Muscle layer of duodenum (tissue), 2 donors: Measurements from ENCODE around the gene RAB40B.

Experiments
- H3K27ac ChIP-seq: one replicate; pipeline ENCODE4 v1.7.0; 2013; ENCODE audit warnings: mild to moderate bottlenecking, low read length
- H3K27me3 ChIP-seq: one replicate; pipeline ENCODE4 v1.7.0; 2013; ENCODE audit warnings: low read depth, mild to moderate bottlenecking, control low read depth, low read length
- H3K36me3 ChIP-seq, 2 donors: one replicate each; pipeline ENCODE4 v1.7.0; 2013; ENCODE audit warnings: low read length in 2 of 2, control low read depth in 1 of 2, mild to moderate bottlenecking in 1 of 2; ENCODE audit not compliant: insufficient read depth in 2 of 2, control insufficient read depth in 1 of 2
- H3K4me1 ChIP-seq, 2 donors: one replicate each; pipeline ENCODE4 v1.7.0; 2013; ENCODE audit warnings: low read length in 2 of 2, mild to moderate bottlenecking in 2 of 2, control low read depth in 1 of 2, moderate library complexity in 1 of 2; ENCODE audit not compliant: insufficient read depth in 2 of 2, control insufficient read depth in 1 of 2
- H3K4me3 ChIP-seq, 2 donors: one replicate each; pipeline ENCODE4 v1.7.0; 2013; ENCODE audit warnings: low read length in 2 of 2, low read depth in 1 of 2, mild to moderate bottlenecking in 1 of 2
- H3K9me3 ChIP-seq, 2 donors: one replicate each; pipeline ENCODE4 v1.7.0; 2013; ENCODE audit warnings: low read length in 2 of 2, control low read depth in 1 of 2, mild to moderate bottlenecking in 1 of 2; ENCODE audit not compliant: control insufficient read depth in 1 of 2
- donor health status: healthy.

RAB40B gene

GRCh38 chr17:82640036-82640435, 58.5 kb downstream of the RAB40B start:
- Histone ChIP-seq H3K9me3 (no peaks in the 10 kb centered on the region), H3K4me1 (no peaks in the 10 kb centered on the region), H3K27ac (no peak overlapping the region), H3K27me3 (no peaks in the 10 kb centered on the region), H3K4me3 (no peak overlapping the region), H3K36me3 (peaks cover 20 to 42% of the 10 kb centered on the region in 2 donors)

GRCh38 chr17:82639628-82640027, 58.9 kb downstream of the RAB40B start:
- H3K9me3 ChIP-seq: no peaks in the 10 kb centered on the region
- no peaks in the 10 kb centered on the region for H3K4me1 ChIP-seq
- H3K27ac ChIP-seq: no peak overlapping the region
- H3K36me3 ChIP-seq: peaks cover 20 to 42% of the 10 kb centered on the region in 2 donors
- H3K27me3 ChIP-seq: no peaks in the 10 kb centered on the region
- H3K4me3 ChIP-seq: no peak overlapping the region

GRCh38 chr17:82638183-82638773, 60.2 kb downstream of the RAB40B start:
- Histone ChIP-seq H3K27ac (no peak overlapping the region), H3K4me3 (no peak overlapping the region), H3K9me3 (no peaks in the 10 kb centered on the region), H3K36me3 (peaks cover 22 to 35% of the 10 kb centered on the region in 2 donors), H3K4me1 (no peaks in the 10 kb centered on the region), H3K27me3 (no peaks in the 10 kb centered on the region)

- Histone ChIP-seq H3K9me3 (no peaks in the 10 kb centered on the region), H3K27ac (peak overlapping the region; percentile 75), H3K27me3 (no peaks in the 10 kb centered on the region), H3K4me1 (no peaks in the 10 kb centered on the region), H3K4me3 (no peak overlapping the region), H3K36me3 (peaks cover 9 to 22% of the 10 kb centered on the region in 2 donors)
Measured at GRCh38 chr17:82636626-82637598, 61.6 kb downstream of the RAB40B start.

- no peaks in the 10 kb centered on the region for H3K27me3 ChIP-seq
- no peak overlapping the region for H3K4me3 ChIP-seq
- peaks cover 14 to 17% of the 10 kb centered on the region in 2 donors for H3K36me3 ChIP-seq
- H3K9me3 ChIP-seq: no peaks in the 10 kb centered on the region
- H3K27ac ChIP-seq: no peak overlapping the region
- no peaks in the 10 kb centered on the region for H3K4me1 ChIP-seq
Measured at GRCh38 chr17:82633343-82633742, 65.2 kb downstream of the RAB40B start.

- no peaks in the 10 kb centered on the region for H3K4me1 ChIP-seq
- no peak overlapping the region for H3K27ac ChIP-seq
- no peaks in the 10 kb centered on the region for H3K9me3 ChIP-seq
- H3K27me3 ChIP-seq: no peaks in the 10 kb centered on the region
- H3K36me3 ChIP-seq: peaks cover 14 to 21% of the 10 kb centered on the region in 2 donors
- H3K4me3 ChIP-seq: no peak overlapping the region
Measured at GRCh38 chr17:82632451-82632850, 66.0 kb downstream of the RAB40B start.

- Histone ChIP-seq H3K4me3 (no peak overlapping the region), H3K27me3 (no peaks in the 10 kb centered on the region), H3K4me1 (no peaks in the 10 kb centered on the region), H3K9me3 (no peaks in the 10 kb centered on the region), H3K27ac (no peak overlapping the region), H3K36me3 (peaks cover 19 to 30% of the 10 kb centered on the region in 2 donors)
Measured at GRCh38 chr17:82631544-82631943, 67.0 kb downstream of the RAB40B start.

GRCh38 chr17:82630212-82630611, 68.3 kb downstream of the RAB40B start:
- no peaks in the 10 kb centered on the region for H3K4me1 ChIP-seq
- H3K4me3 ChIP-seq: no peak overlapping the region
- H3K9me3 ChIP-seq: no peaks in the 10 kb centered on the region
- peaks cover 24 to 38% of the 10 kb centered on the region in 2 donors for H3K36me3 ChIP-seq
- no peak overlapping the region for H3K27ac ChIP-seq
- no peaks in the 10 kb centered on the region for H3K27me3 ChIP-seq

- Histone ChIP-seq H3K4me3 (no peak overlapping the region), H3K27me3 (no peaks in the 10 kb centered on the region), H3K36me3 (peaks cover 28 to 42% of the 10 kb centered on the region in 2 donors), H3K4me1 (no peaks in the 10 kb centered on the region), H3K9me3 (no peaks in the 10 kb centered on the region), H3K27ac (no peak overlapping the region)
Measured at GRCh38 chr17:82629748-82630147, 68.8 kb downstream of the RAB40B start.

GRCh38 chr17:82627405-82627804, 71.1 kb downstream of the RAB40B start:
- Histone ChIP-seq H3K27ac (no peak overlapping the region), H3K4me3 (no peak overlapping the region), H3K27me3 (no peaks in the 10 kb centered on the region), H3K4me1 (no peaks in the 10 kb centered on the region), H3K9me3 (no peaks in the 10 kb centered on the region), H3K36me3 (peaks cover 30 to 47% of the 10 kb centered on the region in 2 donors)

GRCh38 chr17:82623707-82624106, 74.8 kb downstream of the RAB40B start:
- Histone ChIP-seq H3K27ac (no peak overlapping the region), H3K36me3 (peaks cover 49 to 69% of the 10 kb centered on the region in 2 donors)

More at GRCh38 chr17:82623707-82624106, 74.8 kb downstream of the RAB40B start:
- H3K27me3 ChIP-seq: no peaks in the 10 kb centered on the region
- no peak overlapping the region for H3K4me3 ChIP-seq
- no peaks in the 10 kb centered on the region for H3K4me1 ChIP-seq
- H3K9me3 ChIP-seq: no peaks in the 10 kb centered on the region
